Measurements from ENCODE around the gene DIP2B.
"Not testable (repeated sequence)": the region's sequence is repeated elsewhere in the genome, so short reads cannot be mapped to it uniquely, and the experiment has no call there.

DNA sequence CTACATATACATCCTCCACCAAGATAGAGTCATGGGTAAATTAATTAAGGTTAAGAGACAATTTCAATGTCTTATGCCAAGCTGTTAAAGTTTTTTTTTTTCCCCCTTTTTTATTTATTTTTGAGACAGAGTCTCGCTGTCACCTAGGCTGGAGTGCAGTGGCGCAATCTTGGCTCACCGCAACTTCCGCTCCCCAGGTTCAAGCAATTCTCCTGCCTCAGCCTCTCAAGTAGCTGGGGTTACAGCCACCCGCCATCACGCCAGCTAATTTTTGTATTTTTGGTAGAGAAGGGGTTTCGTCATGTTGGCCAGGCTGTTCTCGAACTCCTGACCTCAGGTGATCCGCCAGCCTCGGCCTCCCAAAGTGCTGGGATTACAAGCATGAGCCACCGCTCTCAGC is 38.4 kb downstream of the DIP2B start:
- TF ChIP-seq, protein P1, sequence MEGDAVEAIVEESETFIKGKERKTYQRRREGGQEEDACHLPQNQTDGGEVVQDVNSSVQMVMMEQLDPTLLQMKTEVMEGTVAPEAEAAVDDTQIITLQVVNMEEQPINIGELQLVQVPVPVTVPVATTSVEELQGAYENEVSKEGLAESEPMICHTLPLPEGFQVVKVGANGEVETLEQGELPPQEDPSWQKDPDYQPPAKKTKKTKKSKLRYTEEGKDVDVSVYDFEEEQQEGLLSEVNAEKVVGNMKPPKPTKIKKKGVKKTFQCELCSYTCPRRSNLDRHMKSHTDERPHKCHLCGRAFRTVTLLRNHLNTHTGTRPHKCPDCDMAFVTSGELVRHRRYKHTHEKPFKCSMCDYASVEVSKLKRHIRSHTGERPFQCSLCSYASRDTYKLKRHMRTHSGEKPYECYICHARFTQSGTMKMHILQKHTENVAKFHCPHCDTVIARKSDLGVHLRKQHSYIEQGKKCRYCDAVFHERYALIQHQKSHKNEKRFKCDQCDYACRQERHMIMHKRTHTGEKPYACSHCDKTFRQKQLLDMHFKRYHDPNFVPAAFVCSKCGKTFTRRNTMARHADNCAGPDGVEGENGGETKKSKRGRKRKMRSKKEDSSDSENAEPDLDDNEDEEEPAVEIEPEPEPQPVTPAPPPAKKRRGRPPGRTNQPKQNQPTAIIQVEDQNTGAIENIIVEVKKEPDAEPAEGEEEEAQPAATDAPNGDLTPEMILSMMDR (IDR thresholded peaks at IDR 0.05) = not testable (repeated sequence)
- not testable (repeated sequence) for TF ChIP-seq POLR2A (IDR thresholded peaks at IDR 0.05)
